A549 (cell line): ENCODE measurements around the gene LPCAT4.
"Not testable (repeated sequence)": the region's sequence is repeated elsewhere in the genome, so short reads cannot be mapped to it uniquely, and the experiment has no call there.

Source experiments
- BCL3 ChIP-seq: fragments of >200 bp; sonication (Bioruptor Twin); formaldehyde crosslinking; IDR thresholded peaks from 3 replicates; pipeline ENCODE4 v1.6.1; 2016
- HOXB5 ChIP-seq: fragments of 250-450 bp; sonication (Bioruptor Pico); IDR thresholded peaks from 2 replicates; pipeline ENCODE4 v1.5.0; 2020; ENCODE audit warnings: mild to moderate bottlenecking, moderate library complexity
- MYC ChIP-seq: IDR thresholded peaks from 2 replicates; pipeline ENCODE4 v1.6.1; 2012; ENCODE audit warnings: mild to moderate bottlenecking, inconsistent platforms, low read length, improper control_type of control experiment, borderline replicate concordance
- PHF8 ChIP-seq: fragments of 200-600 bp; sonication (generic); IDR thresholded peaks from 2 replicates; pipeline ENCODE4 v1.6.1; 2016; ENCODE audit warnings: low read depth, mild to moderate bottlenecking, antibody characterized with exemption, moderate library complexity, borderline replicate concordance

GRCh38 chr15:34381829-34382521 lies 15.0 kb upstream of the LPCAT4 start:
- not testable (repeated sequence) for TF ChIP-seq BCL3, MYC, HOXB5, PHF8
